OCI-LY1 (cell line): Measurements from ENCODE around the gene TSPAN32.

ENCODE experiments used
- CTCF ChIP-seq: fragments of 200-600 bp; sonication (generic), shearing (Covaris generic); IDR thresholded peaks from 2 replicates; pipeline ENCODE4 v1.5.1; 2017; ENCODE audit warnings: mild to moderate bottlenecking, antibody characterized with exemption, low read length, moderate library complexity, mixed read lengths
- EZH2 ChIP-seq: fragments of 200-600 bp; sonication (generic), shearing (Covaris generic); IDR thresholded peaks from 2 replicates; pipeline ENCODE4 v1.8.0; 2017; ENCODE audit warnings: borderline replicate concordance, mixed run types, mild to moderate bottlenecking, antibody characterized with exemption, low read length, moderate library complexity, mixed read lengths

DNA sequence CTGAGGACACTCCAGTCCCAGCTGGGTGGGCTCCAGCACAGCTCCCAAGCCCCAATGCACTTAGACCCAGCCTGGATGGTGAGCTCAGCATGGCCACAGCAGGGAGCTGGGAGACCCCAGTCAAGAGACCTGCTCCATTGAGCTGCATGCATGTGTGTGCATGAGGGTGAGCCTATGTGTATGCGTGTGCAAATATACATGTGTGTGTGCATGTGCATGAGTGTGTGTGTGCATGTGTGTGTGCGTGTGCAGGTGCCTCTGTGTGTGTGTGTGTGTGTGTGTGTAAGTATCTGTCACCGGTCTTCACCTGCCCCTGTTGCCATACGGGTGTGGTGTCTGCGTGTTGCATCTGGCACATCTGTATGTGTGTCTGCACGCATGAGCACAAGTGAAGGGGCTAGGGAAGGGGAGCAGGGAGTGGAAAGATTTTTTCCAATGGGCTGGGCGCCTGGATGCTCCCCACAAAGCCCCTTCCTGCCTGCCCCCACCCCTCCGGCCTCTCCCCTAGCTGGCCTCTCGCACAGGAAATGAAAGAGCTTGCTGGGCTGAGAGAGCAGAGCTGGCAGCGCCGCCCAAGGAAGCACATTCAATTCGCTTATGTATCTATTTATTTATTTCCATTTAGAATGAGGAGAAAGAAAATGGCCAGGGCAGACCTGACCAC is 4.1 kb downstream of the TSPAN32 start:
- TF ChIP-seq EZH2 (no peak), CTCF (no peak)
